Measurements from ENCODE around the gene RUBCNL. TPM values are rescaled to one million over a fixed set of nuclear protein-coding genes. Genes with fewer than 3 reads are reported as not detected.
"Not testable (repeated sequence)": the region's sequence is repeated elsewhere in the genome, so short reads cannot be mapped to it uniquely, and the experiment has no call there.

The RUBCNL gene
- total RNA-seq, 1 donor from 2014 or later = 4.3 TPM

DNA sequence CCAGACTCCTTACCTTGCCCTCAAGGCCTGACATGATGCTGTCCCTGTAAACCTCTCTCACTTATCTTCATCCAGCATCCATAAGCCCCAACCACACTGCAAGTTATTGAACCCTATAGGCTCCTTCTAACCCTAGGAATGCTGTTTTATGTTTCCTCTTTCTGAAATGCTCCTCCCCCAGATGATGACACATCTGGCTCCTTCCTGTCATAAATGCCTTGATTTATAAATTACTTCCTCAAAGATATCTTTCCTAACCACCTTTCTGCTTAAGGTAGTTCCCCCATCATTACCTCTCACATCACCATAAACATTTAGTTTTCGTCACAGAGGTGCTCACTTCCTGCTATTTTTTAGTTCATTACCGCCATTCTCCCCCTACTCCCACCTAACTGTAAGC is 12.3 kb downstream of the RUBCNL start:
- DNase-seq (ENCODE audit: low spot score) = no peak

DNA sequence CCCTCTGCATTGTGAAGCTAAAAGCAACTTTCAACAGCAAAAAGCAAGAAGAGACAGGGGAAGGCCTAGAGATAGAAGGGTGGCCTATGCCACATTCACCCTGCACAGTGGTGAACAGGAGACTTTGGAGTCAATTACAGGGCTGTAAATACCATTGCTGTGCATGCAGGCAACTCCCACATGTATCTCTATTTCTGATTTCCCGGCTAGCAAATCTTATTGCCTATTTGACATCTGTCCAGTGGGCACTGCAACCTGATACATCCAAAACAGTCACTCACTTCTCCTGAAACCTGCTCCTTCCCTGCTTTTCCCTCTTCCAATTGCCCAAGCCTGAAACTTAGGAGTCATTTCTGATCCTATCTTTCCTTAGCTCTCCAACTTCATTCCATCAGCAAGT is 13.4 kb downstream of the RUBCNL start:
- DNase-seq (ENCODE audit: low spot score) = no peak

DNA sequence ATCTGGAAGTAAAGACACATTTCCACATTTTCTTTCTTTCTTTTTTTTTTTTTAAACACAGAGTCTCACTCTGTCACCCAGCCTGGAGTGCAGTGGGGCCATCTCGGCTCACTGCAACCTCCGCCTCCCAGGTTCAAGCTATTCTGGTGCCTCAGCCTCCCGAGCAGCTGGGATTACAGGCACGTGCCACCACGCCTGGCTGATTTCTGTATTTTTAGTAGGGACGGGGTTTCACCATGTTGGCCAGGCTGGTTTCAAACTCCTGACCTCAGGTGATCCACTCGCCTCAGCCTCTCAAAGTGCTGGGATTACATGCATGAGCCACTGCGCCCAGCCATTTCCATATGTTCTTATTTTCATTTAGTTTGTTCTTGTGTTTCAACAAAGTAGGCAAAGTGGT is 14.1 kb downstream of the RUBCNL start:
- DNase-seq (ENCODE audit: low spot score) = not testable (repeated sequence)

DNA sequence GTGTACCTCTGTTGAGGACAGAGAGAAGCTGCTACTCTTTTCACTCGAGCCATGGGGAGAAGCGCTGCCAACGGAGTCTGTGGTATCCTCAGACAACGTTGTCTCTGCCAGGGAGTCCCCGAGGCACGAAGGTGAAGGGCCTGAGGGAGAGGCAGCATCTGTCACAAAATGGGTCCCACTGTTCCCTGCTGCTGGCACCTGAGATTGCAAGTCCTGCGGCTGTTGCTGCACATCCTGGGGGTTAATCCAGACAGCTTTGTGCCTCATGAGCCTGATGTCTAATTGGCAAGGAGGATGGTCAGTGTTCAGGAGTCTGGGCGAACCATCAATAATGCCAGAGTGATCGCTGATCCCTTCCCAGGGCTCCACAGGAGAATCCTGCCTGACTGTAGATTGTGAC is 15.0 kb downstream of the RUBCNL start:
- no peak for DNase-seq (ENCODE audit: low spot score)

DNA sequence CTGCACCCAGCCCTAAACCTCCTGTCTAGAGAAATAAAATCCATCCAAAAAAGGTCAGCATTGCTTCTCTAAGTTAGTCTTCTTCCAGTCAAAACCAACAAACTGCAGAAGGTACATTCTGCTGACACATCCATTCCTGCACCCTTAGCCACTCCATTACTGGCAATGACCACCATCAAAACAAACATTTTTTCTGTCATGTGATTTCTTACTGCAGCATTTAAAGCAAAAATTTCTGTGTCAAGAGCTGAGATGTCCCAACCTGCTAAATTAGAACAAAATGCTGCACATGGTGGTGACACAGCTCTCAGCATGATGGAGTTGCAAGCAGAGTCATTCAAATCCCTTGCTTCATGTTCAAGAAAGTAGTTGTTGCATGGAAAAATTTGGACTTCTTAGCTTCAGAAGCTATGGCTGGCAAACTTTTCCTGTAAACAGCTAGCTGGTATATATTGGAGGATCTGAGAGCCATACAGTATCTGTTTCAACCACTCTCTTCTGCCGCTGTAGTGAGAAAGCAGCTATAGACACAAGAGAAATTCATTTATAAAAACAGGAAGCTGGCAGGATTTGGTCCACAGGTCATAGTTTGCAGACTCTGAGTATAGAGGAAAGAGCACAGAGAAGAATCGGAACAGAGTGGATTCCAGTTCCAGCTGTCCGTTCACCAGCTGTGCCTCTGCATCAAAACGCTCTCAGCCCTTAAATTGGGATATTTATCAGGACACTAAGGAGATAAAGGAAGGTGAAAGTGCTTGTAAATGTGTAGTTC is 17.4 kb downstream of the RUBCNL start:
- no peak for DNase-seq (ENCODE audit: low spot score)

DNA sequence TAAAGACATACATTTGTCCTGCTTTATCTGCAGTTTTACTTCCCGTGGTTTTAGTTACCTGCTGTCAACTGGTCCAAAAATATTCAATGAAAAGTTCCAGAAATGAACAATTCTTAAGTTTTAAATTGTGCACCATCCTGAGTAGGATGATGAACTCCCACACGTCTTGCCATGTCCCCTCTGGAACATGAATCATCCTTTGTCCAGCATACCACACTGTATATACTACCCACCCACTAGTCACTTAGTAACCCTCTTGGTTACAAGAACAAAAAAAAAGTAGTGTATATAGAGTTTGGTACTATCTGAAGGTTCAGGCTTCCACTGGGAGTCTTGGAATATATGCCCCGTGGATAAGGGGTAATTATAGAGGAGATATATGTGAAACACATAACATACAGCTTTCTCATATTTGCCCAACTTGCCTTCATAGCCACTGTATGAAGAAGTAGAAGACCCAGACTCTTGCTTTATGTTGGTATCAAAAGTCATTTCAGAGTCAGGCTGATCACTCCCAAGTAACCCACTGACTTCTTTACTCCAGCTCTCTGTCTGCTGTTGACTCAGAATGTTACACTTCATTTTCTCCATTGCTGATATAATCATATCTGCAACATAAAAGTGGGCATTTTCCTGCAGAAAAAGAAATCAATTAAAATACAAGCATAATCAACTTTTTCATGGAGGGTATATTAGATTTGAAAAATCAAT is 19.3 kb downstream of the RUBCNL start:
- no peak for DNase-seq (ENCODE audit: low spot score)

DNA sequence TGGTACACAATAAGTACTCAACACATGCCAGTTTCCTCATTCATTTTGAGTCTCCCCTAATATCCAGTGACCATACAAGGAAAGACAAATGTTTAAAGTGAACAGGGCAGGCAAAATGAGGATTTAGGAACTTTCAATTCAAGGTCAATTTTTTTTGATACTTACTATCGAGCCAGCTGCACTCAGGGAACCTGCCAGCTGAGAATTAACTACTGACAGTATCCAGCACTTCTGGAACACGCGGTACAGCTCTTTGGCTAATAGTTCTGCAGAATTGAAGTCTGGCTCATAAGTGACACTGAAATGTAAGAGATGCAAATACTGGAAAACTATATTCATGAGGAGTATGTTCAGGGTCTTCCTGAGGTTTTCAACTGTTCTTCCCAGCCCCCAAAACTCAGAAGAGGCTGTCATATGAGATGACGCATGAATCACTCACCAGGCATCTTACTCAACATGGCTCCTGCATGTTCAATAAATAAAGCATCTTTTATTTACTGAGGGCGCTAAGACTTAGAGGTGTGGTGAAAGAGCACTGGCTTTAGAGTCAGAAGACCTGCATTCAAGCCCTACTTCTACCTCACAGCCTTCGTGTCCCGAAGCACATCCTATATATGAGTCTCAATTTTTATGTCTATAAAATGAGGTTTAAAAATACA is 25.6 kb downstream of the RUBCNL start:
- DNase-seq (ENCODE audit: low spot score) = no peak

DNA sequence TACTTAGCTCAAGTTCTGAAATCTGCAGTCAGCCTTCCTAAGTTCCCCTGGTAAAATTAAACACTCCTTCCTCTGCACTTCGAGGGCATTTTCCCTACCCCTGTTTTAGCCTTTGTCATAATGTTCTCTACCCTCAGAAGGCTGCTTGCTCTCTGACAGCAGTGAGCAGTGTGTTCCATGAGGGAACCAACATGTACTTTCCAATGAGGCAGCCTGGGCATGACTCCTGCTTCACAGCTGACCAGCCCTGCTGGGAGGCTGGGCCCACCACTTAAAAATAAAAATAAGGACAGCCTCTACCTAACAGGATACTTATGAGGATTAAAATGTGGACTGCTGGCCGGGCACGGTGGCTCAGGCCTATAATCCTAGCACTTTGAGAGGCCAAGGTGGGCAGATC is 26.4 kb downstream of the RUBCNL start:
- no peak for DNase-seq (ENCODE audit: low spot score)

DNA sequence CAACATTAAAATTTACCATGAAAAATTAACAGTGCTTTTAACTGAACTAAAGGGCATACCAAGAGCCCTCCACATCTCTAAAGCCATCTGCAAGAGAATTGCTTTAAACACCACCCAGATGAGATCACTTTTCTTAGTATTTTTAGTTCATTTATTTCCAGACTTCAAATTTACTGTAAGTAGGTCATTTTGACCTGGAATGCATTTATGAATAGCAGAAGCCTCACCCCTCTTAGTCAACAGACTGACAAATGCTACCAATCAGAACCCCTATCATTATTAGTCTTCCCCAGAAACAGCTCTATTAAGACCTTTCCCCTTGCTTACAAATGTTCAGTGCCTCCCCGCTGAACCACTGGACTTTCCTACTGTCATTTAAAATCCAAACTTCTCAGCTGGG is 27.3 kb downstream of the RUBCNL start:
- DNase-seq (ENCODE audit: low spot score) = no peak

DNA sequence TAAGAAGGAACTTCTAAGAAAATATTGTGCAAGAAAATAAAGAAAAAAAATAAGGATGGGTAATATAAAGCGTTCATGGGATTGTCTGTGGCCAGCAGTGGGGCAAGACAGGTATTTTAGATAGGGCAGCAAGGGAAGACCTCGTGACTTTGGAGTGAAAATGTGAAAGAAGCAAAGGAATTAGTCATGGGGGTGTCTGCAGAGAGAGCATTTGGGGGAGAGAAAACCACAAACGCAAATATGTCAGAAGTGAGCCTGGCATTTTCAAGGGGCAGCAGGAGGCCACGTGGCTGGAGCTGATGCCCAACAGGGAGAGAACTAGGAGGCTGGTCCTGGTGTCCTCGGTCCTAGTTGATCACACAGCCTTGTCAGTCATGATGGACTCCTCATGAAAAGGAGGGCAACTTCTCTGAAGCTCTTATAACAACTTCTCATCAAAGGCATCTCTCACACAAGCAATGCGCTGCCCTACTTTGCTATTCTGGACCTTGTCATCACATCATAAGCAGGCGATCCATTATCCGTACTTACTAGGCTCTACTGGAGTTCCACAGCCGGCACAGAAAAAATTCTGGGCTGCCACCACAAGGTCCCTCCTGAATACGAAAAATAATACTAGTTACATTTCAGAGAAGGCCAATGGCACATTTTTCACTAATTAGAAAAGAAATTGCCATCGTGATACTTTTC is 31.0 kb downstream of the RUBCNL start:
- no peak for DNase-seq (ENCODE audit: low spot score)

DNA sequence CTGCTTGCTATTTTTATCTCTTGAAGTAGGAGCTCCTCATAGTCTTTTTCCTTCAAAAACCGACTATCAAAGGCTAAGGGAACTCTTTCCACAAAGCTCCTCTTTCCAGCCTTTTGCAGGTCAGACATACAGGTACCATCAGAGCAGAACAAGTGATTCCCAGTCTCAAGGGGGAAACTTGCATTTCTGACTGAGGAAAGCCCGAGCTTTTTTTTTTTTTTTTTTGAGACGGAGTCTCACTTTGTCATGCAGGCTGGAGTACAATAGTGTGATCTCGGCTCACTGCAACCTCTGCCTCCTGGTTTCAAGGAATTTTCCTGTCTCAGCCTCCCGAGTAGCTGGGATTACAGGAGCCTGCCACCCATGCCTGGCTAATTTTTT is 32.0 kb downstream of the RUBCNL start:
- no peak for DNase-seq (ENCODE audit: low spot score)

DNA sequence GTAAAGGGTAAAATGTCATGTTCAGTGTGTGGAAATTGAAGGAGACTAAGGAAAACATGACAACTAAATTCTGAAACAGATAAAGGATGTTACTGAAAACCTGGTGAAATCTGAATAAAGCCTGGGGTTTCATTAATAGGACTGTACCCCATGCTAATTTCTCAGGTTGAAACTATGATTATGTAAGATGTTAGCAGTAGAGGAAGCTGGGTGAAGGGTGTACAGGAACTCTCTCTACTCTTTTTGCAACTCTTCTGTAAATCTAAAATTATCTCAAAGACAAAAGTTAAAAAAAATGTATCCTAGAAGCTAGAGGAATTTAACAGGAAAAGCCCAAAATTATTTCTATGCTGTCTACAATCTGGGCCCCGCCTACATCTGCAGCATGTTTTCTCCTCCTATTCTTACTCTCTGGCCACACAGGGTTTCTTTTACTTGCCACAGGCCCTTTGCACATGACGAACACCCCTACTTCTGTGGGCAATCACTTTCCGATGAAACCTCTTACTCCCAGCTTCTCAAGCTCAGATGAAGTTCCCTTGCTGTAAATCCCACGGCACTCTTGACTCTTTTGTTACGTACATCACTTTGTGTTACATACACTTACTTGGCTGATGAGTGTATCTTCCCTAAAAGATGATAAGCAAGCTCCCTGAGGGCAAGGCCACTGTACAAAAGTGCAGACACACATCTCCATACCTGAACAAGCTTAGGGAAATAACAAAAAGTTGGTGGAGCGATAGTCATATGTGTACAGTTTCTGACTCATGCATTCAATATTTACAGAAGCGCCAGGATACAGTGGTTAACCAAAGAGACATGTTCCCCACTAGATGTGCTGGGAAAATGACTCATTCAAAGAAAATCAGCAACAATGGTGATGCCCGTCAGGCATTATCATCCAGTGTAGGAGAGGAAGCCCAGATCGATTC is 32.6 kb downstream of the RUBCNL start:
- DNase-seq (ENCODE audit: low spot score) = no peak

DNA sequence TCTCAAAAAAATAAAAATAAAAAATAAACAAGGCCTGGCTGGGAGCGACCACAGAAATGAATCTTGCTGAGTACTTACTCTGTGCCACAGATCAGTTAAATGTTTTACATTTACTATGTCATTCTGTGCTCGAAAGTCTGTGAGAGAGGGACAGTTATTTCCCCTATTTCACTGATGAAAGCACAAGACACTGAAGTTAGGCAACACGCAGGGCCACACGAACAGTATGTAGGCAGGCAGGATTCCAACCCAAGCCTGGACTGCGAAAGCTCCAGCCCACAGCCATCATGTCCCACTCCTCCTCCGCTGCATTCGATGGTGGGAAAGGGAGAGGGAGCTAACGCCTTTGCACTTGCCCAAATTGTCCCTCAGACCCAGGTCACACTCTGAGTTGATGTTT is 34.2 kb downstream of the RUBCNL start:
- no peak for DNase-seq (ENCODE audit: low spot score)

DNA sequence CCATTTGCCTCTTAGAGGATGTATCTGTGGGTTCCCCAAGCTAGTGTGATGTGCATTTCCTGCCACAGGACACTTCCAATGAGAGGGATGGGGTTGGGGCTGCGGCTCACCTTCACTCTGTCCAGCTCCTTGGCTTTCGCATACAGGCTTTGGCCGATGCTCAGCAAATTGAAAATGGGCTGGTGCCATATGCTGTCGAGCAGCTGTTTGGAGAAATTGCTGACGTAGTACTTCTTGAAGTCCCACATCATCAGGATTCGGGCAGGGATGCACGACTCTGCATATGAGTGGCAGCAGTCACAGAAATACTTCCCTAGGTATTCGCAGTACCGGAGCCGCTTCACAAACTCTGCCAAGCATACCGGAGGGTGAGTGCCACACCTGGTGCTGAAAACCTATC is 37.0 kb downstream of the RUBCNL start:
- DNase-seq (ENCODE audit: low spot score) = no peak

DNA sequence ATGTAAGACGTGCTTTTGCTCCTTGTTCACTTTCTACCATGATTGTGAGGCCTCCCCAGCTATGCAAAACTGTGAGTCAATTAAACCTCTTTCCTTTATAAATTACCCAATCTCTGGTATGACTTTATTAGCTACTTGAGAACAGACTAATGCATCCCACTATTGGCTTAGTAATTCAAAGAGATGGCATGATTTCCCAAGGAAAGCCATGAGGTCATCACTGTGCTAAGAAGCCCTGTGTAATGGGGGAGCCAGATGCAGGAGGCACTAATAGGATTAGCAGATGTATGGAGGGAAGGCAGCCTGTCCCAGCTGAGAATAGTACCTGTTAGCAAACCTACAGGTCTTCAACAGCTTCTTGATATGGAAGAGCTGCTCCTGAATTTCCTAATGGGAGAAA is 38.1 kb downstream of the RUBCNL start:
- DNase-seq (ENCODE audit: low spot score) = no peak

DNA sequence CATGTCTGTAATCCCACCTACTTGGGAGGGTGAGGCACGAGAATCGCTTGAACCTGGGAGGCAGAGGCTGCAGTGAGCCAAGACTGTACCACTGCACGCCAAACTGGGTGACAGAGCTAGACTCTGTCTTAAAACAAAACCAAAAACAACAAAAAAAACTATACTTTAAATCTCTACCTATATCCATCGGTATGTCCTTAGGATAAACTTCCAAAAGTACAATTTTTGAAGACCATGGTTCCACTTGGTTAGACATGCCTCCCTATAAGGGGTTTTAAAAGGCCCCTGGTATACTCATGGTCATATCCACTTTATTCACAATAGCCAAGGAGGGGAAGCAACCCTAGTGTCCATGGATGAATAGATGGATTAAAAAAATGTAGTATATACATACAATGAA is 39.8 kb downstream of the RUBCNL start:
- DNase-seq (ENCODE audit: low spot score) = no peak

DNA sequence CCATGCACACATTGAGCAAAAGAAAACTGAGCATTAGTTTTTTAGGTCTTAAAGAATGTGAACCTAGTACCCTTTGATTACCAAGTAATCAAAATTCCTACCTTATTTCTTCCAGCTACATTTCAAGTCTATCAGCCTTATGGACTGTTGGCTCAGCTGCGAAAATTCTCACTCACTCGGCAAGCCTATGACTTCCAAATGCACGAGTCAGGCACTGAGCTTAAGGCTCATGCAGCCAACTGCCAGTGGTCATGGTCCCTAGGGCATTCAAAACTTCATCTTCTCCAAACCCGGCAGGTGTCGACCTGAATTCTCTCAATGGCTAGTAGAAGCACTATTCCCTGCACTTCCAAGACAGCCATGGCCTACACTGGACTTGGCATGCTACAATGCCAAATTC is 41.2 kb downstream of the RUBCNL start:
- no peak for DNase-seq (ENCODE audit: low spot score)

DNA sequence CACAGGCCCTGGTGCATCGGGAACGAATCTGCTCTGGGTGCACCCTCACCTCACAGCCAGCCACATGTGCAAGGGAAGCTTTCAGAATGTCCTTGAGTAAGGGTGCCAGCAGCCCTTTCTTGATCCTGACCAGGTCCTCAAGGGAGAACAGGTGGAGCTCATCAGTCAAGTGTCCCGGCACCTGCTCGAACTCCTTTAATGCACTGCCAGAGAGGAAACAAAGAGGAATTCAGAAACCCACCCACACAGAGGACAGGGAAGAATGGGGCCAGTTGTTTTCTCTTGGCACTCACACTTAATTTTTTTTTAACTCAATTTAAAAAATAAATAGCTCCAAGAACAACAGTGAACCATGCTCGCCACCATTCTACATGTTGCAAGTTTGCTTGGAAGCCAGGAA is 41.7 kb downstream of the RUBCNL start:
- no peak for DNase-seq (ENCODE audit: low spot score)

DNA sequence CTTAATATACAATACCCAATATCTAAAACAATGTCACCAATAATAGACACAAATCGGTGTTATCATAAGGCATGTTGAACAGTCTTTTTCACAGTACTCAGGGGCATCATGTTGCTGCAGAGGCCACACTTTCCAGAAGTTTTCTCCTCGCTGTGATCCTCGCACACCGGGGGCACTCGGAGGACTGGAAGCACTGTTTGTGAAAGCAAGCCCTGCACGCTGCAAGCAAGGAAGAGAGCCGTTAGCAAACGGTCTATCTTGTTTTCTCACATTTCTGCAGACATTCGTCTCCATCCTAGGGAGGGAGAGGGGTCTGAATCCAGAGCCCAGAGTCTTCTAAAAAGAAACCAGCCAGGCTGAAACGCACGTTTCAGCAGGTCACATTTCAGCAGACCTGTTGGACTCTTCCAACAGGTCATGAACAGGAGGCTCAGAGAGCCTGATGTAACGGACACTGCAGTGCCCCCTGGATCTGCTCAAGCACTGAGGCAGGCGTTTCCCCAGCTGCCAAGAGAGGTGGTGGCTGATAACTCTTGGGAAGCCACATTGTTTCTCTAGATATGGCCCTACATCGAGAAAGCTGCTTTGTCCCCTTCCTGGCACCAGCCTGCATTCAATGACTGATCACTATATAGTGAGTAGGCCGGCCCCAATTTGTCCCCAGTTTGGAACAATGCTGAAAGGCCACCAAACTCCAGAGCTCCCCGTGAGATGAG is 43.6 kb downstream of the RUBCNL start:
- DNase-seq (ENCODE audit: low spot score) = no peak

DNA sequence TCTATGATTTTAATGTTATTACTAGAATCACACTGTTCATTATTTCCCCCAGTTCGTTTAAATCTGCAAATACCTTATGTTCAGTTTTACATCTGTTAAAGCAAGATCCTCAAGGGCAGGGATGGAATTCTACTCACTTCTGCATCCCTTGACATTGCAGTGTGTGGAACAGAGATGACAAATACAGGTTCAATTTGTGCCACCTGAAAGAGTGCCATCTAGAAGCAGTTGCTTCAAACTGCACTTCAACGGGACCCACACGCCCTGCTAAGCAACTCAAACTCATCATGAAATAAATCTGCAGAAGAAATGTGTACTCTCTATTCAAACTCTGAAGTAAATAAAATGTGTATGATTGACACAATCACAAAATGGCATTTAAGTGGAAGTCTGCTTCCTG is 44.5 kb downstream of the RUBCNL start:
- DNase-seq (ENCODE audit: low spot score) = no peak

Data from mucosa of gallbladder (tissue), 1 donor.